H1 (cell line): ENCODE results near the gene LIG3. TPM values are rescaled to one million over a fixed set of nuclear protein-coding genes. Genes with fewer than 3 reads are reported as not detected.

Experiments
- CTCF ChIA-PET: fragments of 300-600 bp; sonication (Branson Sonifier 250); formaldehyde crosslinking; loops from one replicate; lab custom pipeline; 2021; ENCODE audit not compliant: partially characterized antibody; lab: Charles Lee
- POLR2A ChIA-PET: fragments of 300-600 bp; sonication (Branson Sonifier 250); formaldehyde crosslinking; loops from one replicate; lab custom pipeline; 2021; ENCODE audit warnings: inconsistent platforms; ENCODE audit not compliant: partially characterized antibody; lab: Charles Lee
- DNase-seq, 2 experiments: peaks; one replicate each; pipeline versions ENCODE4 v3.0.0 to v3.0.0-alpha.2; 2010 to 2022; ENCODE audit warnings: low spot score in 2 of 2, low read depth in 1 of 2, mixed read lengths in 1 of 2
- FAIRE-seq: peaks from 2 replicates; lab custom pipeline; 2011; peaks lifted over from hg19 to GRCh38; lab: Jason Lieb, UNC
- H2AFZ ChIP-seq: 2 replicates; pipeline ENCODE4 v1.8.1; 2012; ENCODE audit warnings: low read length, inconsistent platforms
- H2AK5ac ChIP-seq: 2 replicates; pipeline ENCODE4 v1.6.1; 2013; ENCODE audit warnings: low read depth, low read length
- H2BK120ac ChIP-seq: replicated peaks from 2 replicates; pipeline ENCODE3; 2013; ENCODE audit warnings: low read depth, low read length, inconsistent platforms
- H2BK12ac ChIP-seq: 2 replicates; pipeline ENCODE4 v1.6.1; 2013; ENCODE audit warnings: low read depth, low read length
- H2BK15ac ChIP-seq: 2 replicates; pipeline ENCODE4 v1.6.1; 2013; ENCODE audit warnings: low read length
- H2BK20ac ChIP-seq: 2 replicates; pipeline ENCODE4 v1.6.1; 2013; ENCODE audit warnings: low read length
- H2BK5ac ChIP-seq: 2 replicates; pipeline ENCODE4 v1.6.1; 2013; ENCODE audit warnings: low read depth, low read length
- H3K14ac ChIP-seq: 2 replicates; pipeline ENCODE4 v1.6.1; 2013; ENCODE audit warnings: inconsistent platforms; ENCODE audit not compliant: insufficient read length
- H3K18ac ChIP-seq: 2 replicates; pipeline ENCODE4 v1.6.1; 2013; ENCODE audit warnings: low read length; ENCODE audit errors: extremely low read depth
- H3K23ac ChIP-seq: 2 replicates; pipeline ENCODE4 v1.6.1; 2013; ENCODE audit warnings: inconsistent platforms; ENCODE audit not compliant: insufficient read length
- H3K23me2 ChIP-seq: 2 replicates; pipeline ENCODE4 v1.6.1; 2013; ENCODE audit warnings: low read depth, low read length
- H3K27ac ChIP-seq: 2 replicates; pipeline ENCODE4 v1.6.1; 2011; ENCODE audit warnings: low read depth, low read length, inconsistent platforms
- H3K27me3 ChIP-seq, 4 experiments: replicated peaks in 1 of 4; 1 replicate in 1 of 4; 2 replicates in 3 of 4; pipeline versions ENCODE4 v1.6.1 to v1.8.1; 2011 to 2013; ENCODE audit warnings: low read length in 3 of 4, mild to moderate bottlenecking in 3 of 4, inconsistent platforms in 2 of 4, mixed read lengths in 2 of 4, moderate library complexity in 1 of 4; ENCODE audit not compliant: control insufficient read depth in 3 of 4, insufficient read depth in 3 of 4; ENCODE audit errors: extremely low read depth in 1 of 4
- H3K36me3 ChIP-seq, 4 experiments: 2 replicates each; pipeline versions ENCODE4 v1.6.1 to v1.8.1; 2011 to 2013; ENCODE audit warnings: mild to moderate bottlenecking in 4 of 4, low read length in 3 of 4, moderate library complexity in 2 of 4, control low read depth in 1 of 4, inconsistent platforms in 1 of 4; ENCODE audit not compliant: insufficient read depth in 4 of 4, control insufficient read depth in 2 of 4
- H3K4ac ChIP-seq: replicated peaks from 2 replicates; pipeline ENCODE3; 2013; ENCODE audit warnings: low read length, low read depth, mixed read lengths, inconsistent platforms; ENCODE audit not compliant: insufficient read length
- H3K4me1 ChIP-seq, 4 experiments: replicated peaks in 1 of 4; 1 replicate in 1 of 4; 2 replicates in 3 of 4; pipeline versions ENCODE4 v1.6.1 to v1.8.1; 2011 to 2013; ENCODE audit warnings: low read length in 3 of 4, inconsistent platforms in 2 of 4, mixed read lengths in 1 of 4; ENCODE audit not compliant: insufficient read depth in 4 of 4, control insufficient read depth in 3 of 4
- H3K4me2 ChIP-seq, 2 experiments: 2 replicates each; pipeline versions ENCODE4 v1.6.1 to v1.8.1; 2011 to 2013; ENCODE audit warnings: low read depth in 2 of 2, low read length in 2 of 2, control low read depth in 1 of 2, inconsistent platforms in 1 of 2, mild to moderate bottlenecking in 1 of 2; ENCODE audit not compliant: insufficient read depth in 1 of 2
- H3K4me3 ChIP-seq, 4 experiments: fragments of 200-600, 300-600 bp in 1 of 4; sonication (generic), shearing (Covaris generic), sonication (Bioruptor Twin) in 1 of 4; 2 replicates each; pipeline versions ENCODE4 v1.5.1 to v1.8.1; 2011 to 2016; ENCODE audit warnings: low read length in 4 of 4, low read depth in 3 of 4, control low read depth in 2 of 4, inconsistent platforms in 2 of 4, mild to moderate bottlenecking in 2 of 4, mixed read lengths in 1 of 4, moderate library complexity in 1 of 4; ENCODE audit not compliant: insufficient read depth in 2 of 4; ENCODE audit errors: extremely low read depth in 1 of 4
- H3K56ac ChIP-seq: replicated peaks from 2 replicates; pipeline ENCODE3; 2013; ENCODE audit warnings: low read depth, mild to moderate bottlenecking, mixed read lengths, low read length, inconsistent platforms; ENCODE audit not compliant: insufficient read length
- H3K79me1 ChIP-seq: 2 replicates; pipeline ENCODE4 v1.6.1; 2013; ENCODE audit warnings: low read depth, low read length, control low read depth
- H3K79me2 ChIP-seq, 2 experiments: 2 replicates each; pipeline versions ENCODE4 v1.6.1 to v1.8.1; 2012 to 2013; ENCODE audit warnings: low read length in 2 of 2, mild to moderate bottlenecking in 2 of 2, inconsistent platforms in 1 of 2; ENCODE audit not compliant: insufficient read depth in 2 of 2, control insufficient read depth in 1 of 2
- H3K9ac ChIP-seq, 4 experiments: replicated peaks in 1 of 4; 1 replicate in 1 of 4; 2 replicates in 3 of 4; pipeline versions ENCODE4 v1.6.1 to v1.8.1; 2011 to 2013; ENCODE audit warnings: low read depth in 3 of 4, low read length in 3 of 4, control low read depth in 2 of 4, mild to moderate bottlenecking in 2 of 4, moderate library complexity in 2 of 4, inconsistent platforms in 1 of 4; ENCODE audit errors: extremely low read depth in 1 of 4
- H3K9me3 ChIP-seq, 2 experiments: 2 replicates each; pipeline versions ENCODE4 v1.6.1 to v1.8.1; 2012 to 2013; ENCODE audit warnings: mild to moderate bottlenecking in 2 of 2, moderate library complexity in 2 of 2, control low read depth in 1 of 2, inconsistent platforms in 1 of 2, low read depth in 1 of 2, low read length in 1 of 2, mixed read lengths in 1 of 2; ENCODE audit not compliant: insufficient read depth in 2 of 2
- H4K20me1 ChIP-seq, 2 experiments: replicated peaks in 1 of 2; 2 replicates each; pipeline versions ENCODE3 to v1.8.1; 2011 to 2013; ENCODE audit warnings: inconsistent platforms in 2 of 2, low read length in 2 of 2, mild to moderate bottlenecking in 1 of 2; ENCODE audit not compliant: insufficient read depth in 2 of 2, control insufficient read depth in 1 of 2
- H4K5ac ChIP-seq: 2 replicates; pipeline ENCODE4 v1.6.1; 2013; ENCODE audit warnings: low read length, low read depth, mixed read lengths, inconsistent platforms; ENCODE audit not compliant: insufficient read length
- H4K8ac ChIP-seq: 2 replicates; pipeline ENCODE4 v1.8.0; 2013; ENCODE audit warnings: mild to moderate bottlenecking, moderate library complexity, low read length, inconsistent platforms; ENCODE audit not compliant: insufficient read depth; ENCODE audit errors: extremely low read depth
- H4K91ac ChIP-seq: replicated peaks from 2 replicates; pipeline ENCODE3; 2013; ENCODE audit warnings: low read length, mixed read lengths, inconsistent platforms; ENCODE audit not compliant: insufficient read length
- CEBPB ChIP-seq: IDR thresholded peaks from 2 replicates; pipeline ENCODE4 v1.6.1; 2012; ENCODE audit warnings: low read depth, low read length
- EP300 ChIP-seq, 2 experiments: IDR thresholded peaks; 1 replicate in 1 of 2; 2 replicates in 1 of 2; pipeline ENCODE4 v1.6.1; 2011 to 2012; ENCODE audit warnings: low read depth in 2 of 2, low read length in 2 of 2, mild to moderate bottlenecking in 2 of 2, borderline replicate concordance in 1 of 2, inconsistent platforms in 1 of 2, moderate library complexity in 1 of 2
- JUND ChIP-seq: IDR thresholded peaks from 2 replicates; pipeline ENCODE4 v1.6.1; 2011; ENCODE audit warnings: mild to moderate bottlenecking, improper control_type of control experiment, low read length
- KDM4A ChIP-seq: IDR thresholded peaks from one replicate; pipeline ENCODE4 v1.7.1; 2012; ENCODE audit warnings: low read depth, mild to moderate bottlenecking, moderate library complexity, low read length, inconsistent platforms; ENCODE audit not compliant: severe bottlenecking
- PHF8 ChIP-seq: fragments of 200-600 bp; sonication (generic); conservative IDR thresholded peaks from 2 replicates; pipeline ENCODE4 v1.7.1; 2012; ENCODE audit warnings: low read depth, mild to moderate bottlenecking, inconsistent platforms, low read length, moderate library complexity
- POLR2AphosphoS5 ChIP-seq: IDR thresholded peaks from 2 replicates; pipeline ENCODE4 v1.6.1; 2011; ENCODE audit warnings: low read depth, low read length
- SIN3A ChIP-seq, 2 experiments: IDR thresholded peaks in 1 of 2; conservative IDR thresholded peaks in 1 of 2; 2 replicates each; pipeline ENCODE4 v1.6.1; 2011 to 2012; ENCODE audit warnings: low read length in 2 of 2, improper control_type of control experiment in 1 of 2, low read depth in 1 of 2, mild to moderate bottlenecking in 1 of 2
- SUZ12 ChIP-seq: fragments of 200-600 bp; sonication (generic); IDR thresholded peaks from 2 replicates; pipeline ENCODE4 v1.6.1; 2012; ENCODE audit warnings: mild to moderate bottlenecking, inconsistent platforms, low read length, moderate library complexity, mixed read lengths
- TAF1 ChIP-seq: IDR thresholded peaks from 2 replicates; pipeline ENCODE4 v1.6.1; 2011; ENCODE audit warnings: mild to moderate bottlenecking, low read depth, low read length
- TAF7 ChIP-seq: optimal IDR thresholded peaks from 2 replicates; pipeline ENCODE3; 2011; ENCODE audit warnings: low read depth, mild to moderate bottlenecking, inconsistent platforms, low read length, moderate library complexity, borderline replicate concordance
- TBP ChIP-seq: IDR thresholded peaks from 2 replicates; pipeline ENCODE4 v1.6.1; 2011; ENCODE audit warnings: low read depth, low read length, improper control_type of control experiment
- YY1 ChIP-seq: IDR thresholded peaks from 2 replicates; pipeline ENCODE4 v1.6.1; 2011; ENCODE audit warnings: low read depth, mild to moderate bottlenecking, low read length
- ZNF274 ChIP-seq: IDR thresholded peaks from 2 replicates; pipeline ENCODE4 v1.7.0; 2012; ENCODE audit warnings: low read length, borderline replicate concordance; ENCODE audit errors: extremely low read depth
- WGBS, 2 experiments: shearing (Covaris generic) in 1 of 2; methylation state at CpG; one replicate each; pipeline versions ENCODE4 v1.1.6 to v1.1.7; 2013 to 2015; ENCODE audit warnings: low lambda C conversion rate in 2 of 2, mixed read lengths in 2 of 2, inconsistent platforms in 1 of 2, low coverage in 1 of 2, missing lambda C conversion rate in 1 of 2; ENCODE audit not compliant: insufficient replicate concordance in 2 of 2, insufficient coverage in 1 of 2, insufficient read length in 1 of 2; ENCODE audit errors: extremely low coverage in 1 of 2, missing lambda C conversion rate in 1 of 2; 5-methylcytosine and 5-hydroxymethylcytosine counted together
- polyA plus RNA-seq, 7 experiments: library from polyadenylated mRNA; depleted of rRNA in 3 of 7; stranded (reverse) in 5 of 7; unstranded in 2 of 7; fragments of >200 nt in 5 of 7; fragments of 200-250 nt in 2 of 7; gene quantifications; 1 replicate in 5 of 7; 2 replicates in 1 of 7; 4 replicates in 1 of 7; pipeline versions ENCODE4 v1.2.1 to v1.2.3, GENCODE V29; 2011 to 2013; ENCODE audit warnings: missing spikeins in 2 of 7, mixed read lengths in 2 of 7
- total RNA-seq: library from RNA; stranded (reverse); fragmentation: NEBNext Ultra II Directional; extraction: Animal tissue kit (Norgen Biotek cat#: 25700); gene quantifications from 2 replicates; pipeline ENCODE4 v1.2.1, GENCODE V29; 2021
- TF ChIP-seq, protein P1 (sequence below): IDR thresholded peaks from 2 replicates; pipeline ENCODE4 v1.6.1; 2012; ENCODE audit warnings: inconsistent platforms

The LIG3 gene
- total and polyA plus RNA-seq, 2 of the 8 experiments (the other 6 are each of a cell fraction or from before 2014, with no cell fraction given): 63.6 to 89.3 TPM

- POLR2A ChIA-PET: interaction anchor here (0.7 to 6.3 kb wide), 8 partner anchors 7 to 140 kb away, joined by 3 to 44 read pairs (median 4); partner anchors contain the start of genes CCT6B, LIG3, RAD51D and ZNF830
- H3K27me3 ChIP-seq: no peaks in the 10 kb centered on the region
- H3K9me3 ChIP-seq: no peaks in the 10 kb centered on the region
- CTCF ChIA-PET: interaction anchor here (0.5 to 3.3 kb wide), 7 partner anchors 9 to 261 kb away, joined by 3 to 12 read pairs (median 4); partner anchors contain the start of genes RAD51D and RFFL
- peaks cover 0 to 6% of the 10 kb centered on the region in 2 experiments; a peak in 1 of 4 replicates for H3K79me2 ChIP-seq
- no peak overlapping the region for H2BK20ac ChIP-seq
- no peak overlapping the region for H3K18ac ChIP-seq
- no peak overlapping the region for H4K8ac ChIP-seq
- peaks cover 2% of the 10 kb centered on the region; the same call in 1 of the 2 replicates for H3K79me1 ChIP-seq
- H2BK120ac ChIP-seq: no peak overlapping the region
- H4K20me1 ChIP-seq: peaks cover 8 to 13% of the 10 kb centered on the region in 2 experiments
- no peak overlapping the region for H3K4me2 ChIP-seq
- H4K5ac ChIP-seq: no peak overlapping the region
- no peak overlapping the region for H2BK5ac ChIP-seq
- peaks cover 49 to 92% (median 81%) of the 10 kb centered on the region in 4 experiments for H3K36me3 ChIP-seq
- no peak for TF ChIP-seq KDM4A
- no peak for TF ChIP-seq EP300 (IDR thresholded peaks at IDR 0.05; ENCODE audit: borderline replicate concordance in 1 of 2, low read depth in 2 of 2, low read length in 2 of 2)
- TF ChIP-seq, protein P1, sequence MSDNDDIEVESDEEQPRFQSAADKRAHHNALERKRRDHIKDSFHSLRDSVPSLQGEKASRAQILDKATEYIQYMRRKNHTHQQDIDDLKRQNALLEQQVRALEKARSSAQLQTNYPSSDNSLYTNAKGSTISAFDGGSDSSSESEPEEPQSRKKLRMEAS: no peak
- no peak for TF ChIP-seq YY1
- no peak for TF ChIP-seq POLR2AphosphoS5
- no peak for TF ChIP-seq ZNF274
- no peak for TF ChIP-seq PHF8
- no peak for TF ChIP-seq SUZ12
- TF ChIP-seq SIN3A (conservative IDR thresholded peaks at IDR 0.05 in 1 of 2, IDR thresholded peaks at IDR 0.05 in 1 of 2; ENCODE audit: low read depth in 1 of 2, low read length in 2 of 2): no peak
- no peak for TF ChIP-seq TBP
- TF ChIP-seq JUND: no peak
- TF ChIP-seq TAF7: no peak
- TF ChIP-seq TAF1: no peak
- TF ChIP-seq CEBPB: no peak
- TF ChIP-seq, all 59 proteins: peak for 0
- H3K9ac ChIP-seq: no peak overlapping the region
- H2AFZ ChIP-seq: no peak overlapping the region
- H4K91ac ChIP-seq: no peak overlapping the region
- no peak overlapping the region for H3K23ac ChIP-seq
- no peak overlapping the region for H3K4me3 ChIP-seq
- H2BK15ac ChIP-seq: no peak overlapping the region
- H3K23me2 ChIP-seq: no peaks in the 10 kb centered on the region
- H3K56ac ChIP-seq: no peak overlapping the region
- no peak overlapping the region for H2BK12ac ChIP-seq
- no peaks in the 10 kb centered on the region for H3K4me1 ChIP-seq
- no peak for DNase-seq
- H2AK5ac ChIP-seq: no peak overlapping the region
- H3K4ac ChIP-seq: no peak overlapping the region
- H3K14ac ChIP-seq: no peak overlapping the region
- no peak for FAIRE-seq
- 96% methylated on average over 6 of the region's 6 CpGs; no CpG with 5 or more reads in 1 of the 2 experiments for WGBS, 2 experiments
- no peak overlapping the region for H3K27ac ChIP-seq
These were observed 10.6 kb downstream of the LIG3 start for GRCh38 chr17:34990921-34991365.
